NCI-H82 (cell line): Measurements from ENCODE around the gene TTC7B.

ENCODE experiments used
- DNase-seq: peaks from one replicate; lab custom pipeline; 2025; lab: John Stamatoyannopoulos, UW

TTC7B gene

GRCh38 chr14:90777358-90777757, 38.9 kb downstream of the TTC7B start:
- DNase-seq = no peak

- DNase-seq = no peak
Observed at GRCh38 chr14:90775441-90775840, 40.8 kb downstream of the TTC7B start.

- peak; percentile 80 for DNase-seq
Observed at GRCh38 chr14:90774316-90774715, 41.9 kb downstream of the TTC7B start.

DNA sequence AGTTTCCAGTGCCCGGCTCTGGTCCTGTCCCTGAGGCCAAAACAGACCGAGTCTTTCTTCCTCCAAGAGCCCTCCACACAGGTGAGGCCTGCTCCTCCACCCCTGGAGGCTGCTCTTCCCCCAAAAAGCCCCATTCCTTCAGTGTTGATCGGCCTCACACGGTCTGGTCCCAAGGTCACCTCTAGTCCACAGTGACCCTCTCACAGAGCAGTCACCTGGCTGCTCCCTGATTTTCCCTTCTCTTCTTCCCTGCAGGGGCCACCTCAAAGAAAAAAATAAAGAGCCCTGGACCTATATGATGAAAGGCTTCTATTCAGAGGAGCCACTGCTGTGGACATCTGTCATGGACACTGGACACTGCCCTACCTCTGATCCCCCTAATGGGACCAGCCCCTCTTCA, 42.5 kb downstream of the TTC7B start:
- DNase-seq = no peak

GRCh38 chr14:90773196-90773486, 43.1 kb downstream of the TTC7B start:
- DNase-seq = no peak

DNA sequence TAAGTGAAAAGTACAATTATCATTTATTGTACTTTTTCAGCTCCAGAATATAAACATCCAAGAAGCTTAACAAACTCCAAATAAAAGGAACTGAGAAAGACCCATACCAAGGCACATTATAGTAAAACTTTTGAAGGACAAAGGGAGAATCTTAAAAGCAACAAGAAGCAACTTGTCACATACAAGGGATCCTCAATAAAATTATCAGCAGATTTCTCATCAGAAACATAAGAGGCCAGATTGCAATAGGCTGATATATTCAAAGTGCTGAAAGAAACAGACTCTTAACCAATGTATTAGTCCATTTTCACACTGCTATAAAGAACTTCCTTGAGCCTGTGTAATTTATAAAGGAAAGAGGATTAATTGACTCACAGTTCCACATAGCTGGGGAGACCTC, 48.3 kb downstream of the TTC7B start:
- no peak for DNase-seq

- DNase-seq = peak; percentile 65
Observed at GRCh38 chr14:90760591-90761316, 55.5 kb downstream of the TTC7B start.

- no peak for DNase-seq
Observed at GRCh38 chr14:90760078-90760444, 56.2 kb downstream of the TTC7B start.

DNA sequence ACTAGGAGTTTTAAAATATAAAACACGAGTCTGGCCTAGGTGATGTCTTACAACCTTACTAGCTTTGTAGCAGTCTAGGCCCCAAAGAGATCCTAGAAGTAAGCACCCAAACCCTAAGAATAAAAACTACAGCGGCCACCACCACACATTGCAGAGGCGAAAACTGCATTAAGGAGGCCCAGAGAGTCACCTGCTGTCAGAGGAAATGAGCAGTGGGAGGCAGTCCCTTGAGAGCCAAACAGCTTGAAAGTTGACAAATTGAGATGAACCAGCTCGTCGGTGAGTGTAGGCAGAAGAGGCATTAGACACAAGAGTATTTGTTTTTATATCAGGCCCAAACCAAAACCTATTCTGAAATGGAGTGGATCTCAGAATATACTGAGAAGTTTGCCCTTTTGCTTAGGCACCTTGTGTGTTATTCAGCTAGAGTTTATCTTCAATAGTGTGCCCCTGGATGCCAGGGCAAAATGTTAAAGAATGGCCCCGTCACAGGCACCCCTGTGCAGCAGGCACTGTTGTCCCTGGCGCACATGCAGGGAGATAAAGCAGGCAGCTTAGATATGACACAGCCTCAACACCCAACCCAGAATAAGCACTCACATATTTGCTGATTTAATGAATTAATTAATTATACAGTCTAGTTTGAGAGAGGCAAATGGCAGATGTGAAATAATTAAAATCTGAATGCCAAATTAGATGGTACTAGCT, 56.7 kb downstream of the TTC7B start:
- peak; percentile 7 for DNase-seq

DNA sequence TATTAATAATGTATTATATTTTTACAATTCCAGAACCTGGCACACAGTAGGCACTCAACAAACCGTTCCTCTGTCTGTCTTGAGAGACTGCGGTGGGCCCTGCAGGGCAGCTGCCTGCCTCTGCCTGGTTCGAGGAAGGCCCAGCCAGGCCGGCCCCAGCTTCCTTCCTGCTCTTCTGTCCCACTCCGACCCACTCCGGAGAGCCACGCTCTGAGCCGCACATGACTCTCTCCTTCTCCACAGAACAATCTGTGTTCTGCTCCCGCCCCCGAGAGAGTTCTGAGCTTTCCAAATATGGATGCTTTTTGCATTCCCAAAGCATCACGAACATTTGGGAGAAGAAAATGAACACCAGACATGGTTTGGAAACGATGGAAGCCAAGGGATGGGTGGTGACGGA, 57.3 kb downstream of the TTC7B start:
- DNase-seq = peak; percentile 24

DNA sequence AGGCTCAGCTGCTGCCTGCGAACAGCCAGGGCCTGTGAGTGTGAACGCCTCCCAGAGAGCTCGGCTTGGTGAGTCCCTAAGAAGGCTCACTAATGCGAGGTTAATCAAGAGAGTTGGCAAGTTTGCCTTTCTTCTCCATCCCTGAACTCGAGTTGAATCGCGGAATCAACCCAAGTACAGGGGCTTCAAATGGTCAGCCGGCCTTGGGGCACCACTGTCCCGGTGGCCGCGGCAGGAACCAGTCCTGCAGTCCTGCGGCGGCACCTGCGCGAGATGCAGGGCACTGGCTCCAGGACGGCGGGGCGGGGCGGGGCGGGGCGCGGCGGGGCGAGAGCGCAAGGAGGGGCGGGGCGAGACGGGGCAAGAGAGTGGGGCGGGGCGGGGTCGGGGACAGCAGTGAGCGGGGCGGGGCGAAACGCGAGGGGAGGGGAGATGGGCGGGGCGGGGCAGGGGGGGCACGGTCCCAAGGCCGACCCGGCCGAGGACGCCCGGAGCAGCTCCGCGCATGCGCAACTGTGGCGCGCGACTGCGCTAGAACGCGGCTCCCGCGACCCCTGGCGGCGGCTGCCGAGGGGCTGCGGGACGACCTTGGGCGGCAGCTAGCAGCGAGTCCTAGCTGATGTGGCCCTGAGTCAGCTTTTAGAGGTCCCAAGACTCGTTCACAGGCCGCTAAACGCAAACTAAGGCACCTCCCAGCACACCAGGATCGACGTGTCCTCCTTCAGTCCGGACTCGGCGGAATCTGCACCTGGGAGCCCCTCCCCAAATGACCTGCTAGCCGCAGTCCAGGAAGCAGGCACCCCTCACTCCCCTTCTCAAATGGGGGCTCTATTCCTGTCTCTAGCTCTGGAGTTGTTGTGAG, 58.0 kb downstream of the TTC7B start:
- peak; percentile 90 for DNase-seq

DNA sequence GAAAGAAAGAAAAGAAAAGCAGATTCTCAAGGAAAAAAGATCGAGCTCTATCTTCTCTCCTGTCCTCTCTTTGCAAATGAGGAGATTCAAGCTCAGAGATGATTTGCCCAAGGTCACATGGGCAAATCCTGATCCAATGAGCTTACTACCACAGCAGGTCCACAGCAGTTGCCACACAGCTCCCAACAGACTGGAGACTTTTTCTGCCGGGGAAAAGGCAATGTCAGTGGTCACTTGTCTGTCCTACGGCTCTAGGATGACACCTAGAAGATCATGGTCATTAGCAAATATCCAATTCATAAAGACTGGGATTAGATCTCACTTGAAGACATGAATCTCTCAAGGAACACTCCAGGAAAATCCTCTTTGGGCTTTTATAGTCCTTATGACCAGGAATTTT, 58.8 kb downstream of the TTC7B start:
- no peak for DNase-seq

DNA sequence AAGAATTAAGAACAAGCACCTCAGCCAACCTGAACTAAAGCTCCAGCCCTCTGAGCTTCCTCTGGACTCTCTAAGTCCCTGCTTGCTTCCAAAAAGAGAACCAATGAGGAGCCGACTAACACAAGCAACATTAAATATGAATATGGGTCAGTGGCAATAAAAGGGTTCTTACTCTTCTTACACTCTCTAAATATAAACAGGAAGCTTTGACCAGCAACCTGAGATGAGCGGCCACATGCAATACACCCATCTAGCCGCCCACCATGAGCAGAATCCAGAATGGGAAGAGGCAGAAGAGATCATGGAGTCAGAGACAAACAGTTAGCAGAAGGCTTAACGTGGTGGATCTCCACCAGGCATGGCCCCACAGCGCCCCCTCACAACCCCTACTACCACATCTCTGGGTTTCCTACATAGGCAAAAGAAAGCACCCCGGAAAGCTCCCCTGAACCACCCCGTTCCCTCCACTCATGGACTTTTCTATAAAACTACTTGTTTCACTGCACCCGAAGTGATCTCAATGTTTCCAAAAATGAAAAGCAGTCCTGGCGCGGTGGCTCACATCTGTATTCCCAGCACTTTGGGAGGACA, 59.4 kb downstream of the TTC7B start:
- no peak for DNase-seq

DNA sequence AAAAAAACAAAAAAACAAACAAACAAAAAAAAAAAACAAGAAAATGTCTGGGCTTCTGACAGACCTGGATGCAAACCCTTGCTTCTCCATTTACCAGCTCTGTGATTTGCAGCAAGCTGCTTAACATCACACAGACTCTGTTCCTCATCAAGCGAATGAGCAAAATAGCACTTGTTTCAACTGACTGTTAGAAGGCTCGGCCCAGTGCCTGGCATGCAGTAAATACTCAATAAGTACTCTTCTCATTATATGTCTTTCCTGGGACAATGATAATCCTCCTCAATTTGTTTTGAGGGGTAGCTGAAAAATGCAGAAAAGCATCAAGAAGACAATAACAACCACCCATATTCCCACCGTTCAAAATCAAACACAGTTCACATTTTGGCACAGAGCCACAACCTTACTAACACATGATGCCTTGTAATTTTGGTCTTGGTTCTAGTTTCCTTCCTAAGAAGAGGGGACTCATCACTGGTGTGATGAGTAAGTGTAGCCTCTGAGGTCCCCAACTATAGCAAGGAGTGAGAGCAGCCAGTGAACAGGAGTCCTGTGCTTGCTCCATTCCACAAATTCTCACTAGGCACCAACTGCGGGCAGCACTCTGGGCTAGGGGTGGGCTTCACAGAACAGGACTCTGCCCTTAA, 60.4 kb downstream of the TTC7B start:
- no peak for DNase-seq

DNA sequence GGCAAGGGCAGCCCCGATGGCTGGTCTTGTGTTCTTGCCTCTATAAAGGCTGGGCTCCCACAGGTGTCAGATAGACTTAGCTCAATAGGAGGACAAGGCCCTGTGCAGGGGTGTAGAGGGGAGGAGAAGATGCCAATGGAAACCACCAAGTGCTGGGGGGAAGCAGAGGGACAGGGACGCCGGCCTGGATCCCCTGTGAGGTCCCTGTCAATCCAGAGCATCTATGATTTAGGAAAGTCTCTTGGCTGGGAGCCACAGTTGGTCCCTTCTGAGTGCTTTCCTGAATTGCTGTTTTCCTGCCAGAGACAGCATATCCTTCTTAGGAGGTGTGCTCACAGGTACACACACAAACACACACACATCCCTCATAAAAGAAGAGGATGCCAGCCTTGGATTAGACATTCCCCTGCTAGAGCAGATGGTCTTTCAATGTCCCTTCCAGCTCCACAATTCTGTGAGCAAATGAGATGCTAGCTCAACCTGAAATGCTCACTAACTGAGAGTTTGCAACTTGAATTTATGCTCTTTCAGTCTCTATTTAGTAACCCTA, 62.7 kb downstream of the TTC7B start:
- DNase-seq = no peak

DNA sequence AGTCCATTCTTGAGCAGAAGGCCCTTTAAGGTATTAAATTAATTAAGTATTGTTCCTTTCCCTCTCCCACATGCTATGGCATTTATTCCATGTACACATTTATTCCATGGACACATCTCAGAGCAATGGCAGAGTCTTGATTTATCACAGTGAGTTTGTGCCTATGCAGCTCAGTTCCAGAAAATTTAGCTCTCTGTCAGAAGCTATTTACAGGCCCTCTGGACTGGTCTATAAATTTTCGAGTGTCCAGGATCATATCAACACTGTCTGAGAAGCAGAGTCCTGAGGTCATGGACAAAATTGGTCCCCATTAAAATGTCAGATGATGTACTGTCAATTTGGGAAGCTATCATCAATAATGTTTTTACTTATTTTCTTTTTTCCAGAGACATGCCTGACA, 65.5 kb downstream of the TTC7B start:
- DNase-seq = no peak

GRCh38 chr14:90750191-90750590, 66.0 kb downstream of the TTC7B start:
- DNase-seq = no peak

DNA sequence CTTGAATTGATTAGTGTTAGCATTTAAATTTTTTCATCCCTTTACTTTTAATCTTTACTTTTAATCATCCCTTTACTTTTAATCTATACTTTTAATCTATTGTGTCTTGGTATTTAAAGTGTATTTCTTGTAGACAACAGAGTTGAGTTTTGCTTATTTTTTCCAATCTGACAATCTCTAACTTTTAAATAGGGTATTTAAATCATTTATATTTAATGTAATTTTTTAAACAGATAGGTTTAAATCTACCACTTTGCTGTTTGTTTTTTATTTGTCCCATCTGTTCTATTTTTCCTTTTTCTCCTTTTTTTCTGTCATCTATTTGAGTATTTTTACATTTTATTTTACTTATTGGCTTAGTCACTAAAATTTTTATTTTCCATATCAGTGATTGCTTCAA, 68.3 kb downstream of the TTC7B start:
- DNase-seq = no peak

- DNase-seq = no peak
Observed at GRCh38 chr14:90743826-90744225, 72.4 kb downstream of the TTC7B start.

DNA sequence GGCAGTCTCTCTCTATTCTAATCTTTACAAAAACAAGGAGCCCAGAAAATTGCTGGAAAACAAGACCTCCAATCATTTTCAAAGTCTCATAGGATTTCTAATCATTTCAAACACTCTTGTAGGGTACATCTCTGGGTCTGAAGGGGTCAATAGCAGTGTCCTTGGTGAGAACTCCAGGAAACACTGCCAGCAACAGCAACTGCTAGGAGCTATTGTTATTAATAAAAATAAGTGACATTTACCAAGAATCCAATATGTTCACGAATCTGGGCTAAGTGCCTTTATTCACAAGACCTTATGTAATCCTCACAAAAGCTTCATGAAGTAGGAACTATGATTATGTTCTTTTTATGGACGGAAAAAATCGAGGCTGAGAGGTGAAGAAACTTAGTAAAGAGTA, 72.8 kb downstream of the TTC7B start:
- no peak for DNase-seq

- no peak for DNase-seq
Observed at GRCh38 chr14:90742729-90743128, 73.5 kb downstream of the TTC7B start.

GRCh38 chr14:90742252-90742651, 74.0 kb downstream of the TTC7B start:
- DNase-seq = no peak
